GM15510 (cell line): Measurements from ENCODE around the gene NPR3.

Experiments
- POLR2A ChIP-seq: IDR thresholded peaks from 3 replicates; pipeline ENCODE4 v1.6.1; 2011; ENCODE audit warnings: borderline replicate concordance; ENCODE audit not compliant: insufficient read length; ENCODE audit errors: extremely low read depth

NPR3 gene, protein sequence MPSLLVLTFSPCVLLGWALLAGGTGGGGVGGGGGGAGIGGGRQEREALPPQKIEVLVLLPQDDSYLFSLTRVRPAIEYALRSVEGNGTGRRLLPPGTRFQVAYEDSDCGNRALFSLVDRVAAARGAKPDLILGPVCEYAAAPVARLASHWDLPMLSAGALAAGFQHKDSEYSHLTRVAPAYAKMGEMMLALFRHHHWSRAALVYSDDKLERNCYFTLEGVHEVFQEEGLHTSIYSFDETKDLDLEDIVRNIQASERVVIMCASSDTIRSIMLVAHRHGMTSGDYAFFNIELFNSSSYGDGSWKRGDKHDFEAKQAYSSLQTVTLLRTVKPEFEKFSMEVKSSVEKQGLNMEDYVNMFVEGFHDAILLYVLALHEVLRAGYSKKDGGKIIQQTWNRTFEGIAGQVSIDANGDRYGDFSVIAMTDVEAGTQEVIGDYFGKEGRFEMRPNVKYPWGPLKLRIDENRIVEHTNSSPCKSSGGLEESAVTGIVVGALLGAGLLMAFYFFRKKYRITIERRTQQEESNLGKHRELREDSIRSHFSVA

DNA sequence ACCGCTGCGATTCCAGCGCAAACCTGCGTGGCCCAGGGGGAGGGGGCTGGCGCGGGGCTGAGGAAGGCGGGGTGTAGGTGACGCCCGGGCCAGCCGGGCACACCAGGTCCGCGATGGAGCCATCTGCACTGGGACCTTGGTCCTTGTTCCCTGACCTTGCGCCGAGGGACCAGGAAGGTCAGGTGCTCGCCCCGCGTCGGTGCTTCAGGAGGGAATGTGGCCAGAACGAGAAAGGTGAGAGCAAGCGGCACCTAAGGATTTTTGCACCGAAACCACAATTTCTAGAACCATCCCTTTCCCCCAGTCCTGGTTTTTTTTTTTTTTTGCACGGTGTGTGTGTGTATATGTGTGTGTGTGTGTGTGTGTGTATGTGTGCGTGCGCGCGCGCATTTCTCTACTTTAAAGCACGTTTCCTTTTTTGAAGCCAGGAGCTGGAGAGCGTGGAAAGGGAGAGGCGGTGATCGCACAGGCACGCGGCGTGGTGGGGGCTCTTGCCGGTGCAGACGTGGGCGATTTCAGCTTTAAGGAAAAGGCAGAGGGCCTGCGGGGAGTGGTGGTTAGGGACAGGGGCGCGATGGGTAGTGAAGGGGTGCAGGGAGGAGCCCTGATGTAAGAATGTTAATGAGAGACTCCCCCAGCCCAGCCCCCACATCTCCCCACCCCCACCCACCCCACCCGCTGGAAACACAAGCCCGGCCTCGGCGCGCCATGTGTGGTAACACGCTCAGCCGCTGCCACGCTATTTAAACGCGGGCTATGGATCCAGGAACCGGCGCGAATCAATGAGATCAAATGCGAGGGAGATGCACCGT is at the start of gene NPR3:
Gene NPR3, plus strand, starts transcription at position 772 of the 812 bp plus-strand sequence. CDS start 456 bp downstream, outside the sequence.
- no peak for TF ChIP-seq POLR2A

DNA sequence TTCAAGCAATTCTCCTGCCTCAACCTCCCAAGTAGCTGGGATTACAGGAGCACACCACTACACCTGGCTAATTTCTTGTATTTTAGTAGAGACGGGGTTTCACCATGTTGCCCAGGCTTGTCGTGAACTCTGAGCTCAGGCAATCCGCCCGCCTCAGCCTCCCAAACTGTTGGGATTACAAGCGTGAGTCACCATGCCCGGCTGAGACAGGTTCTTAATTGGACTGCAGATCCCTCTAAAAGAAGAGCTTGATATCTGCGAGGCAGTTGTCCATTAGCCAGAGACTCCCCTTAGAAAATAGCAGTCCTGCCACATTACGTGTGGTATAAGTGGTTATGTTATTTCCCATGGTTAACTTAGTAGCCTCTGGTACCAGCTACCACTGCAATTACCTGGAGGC is 46.6 kb upstream of the NPR3 start:
- TF ChIP-seq POLR2A = no peak

DNA sequence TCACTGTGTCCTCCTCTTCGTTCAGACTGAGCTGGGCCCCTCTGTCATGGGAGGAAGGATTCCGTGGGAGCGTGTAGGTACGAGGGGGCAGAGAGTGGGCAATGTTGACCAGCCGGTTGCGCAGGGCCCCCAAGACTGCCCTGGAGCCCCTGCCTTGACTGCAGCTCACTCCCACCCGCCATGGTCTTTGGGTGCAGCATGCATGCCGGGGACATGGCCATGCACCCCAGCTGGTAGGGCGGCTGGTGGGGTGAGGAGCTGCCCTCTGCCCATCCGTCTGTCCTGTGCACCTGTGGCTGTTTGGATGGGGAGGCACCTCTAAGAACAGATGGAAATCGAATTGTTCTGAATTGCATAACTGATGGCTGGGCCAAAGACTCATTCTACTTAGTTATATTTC is 42.6 kb upstream of the NPR3 start:
- TF ChIP-seq POLR2A = no peak

DNA sequence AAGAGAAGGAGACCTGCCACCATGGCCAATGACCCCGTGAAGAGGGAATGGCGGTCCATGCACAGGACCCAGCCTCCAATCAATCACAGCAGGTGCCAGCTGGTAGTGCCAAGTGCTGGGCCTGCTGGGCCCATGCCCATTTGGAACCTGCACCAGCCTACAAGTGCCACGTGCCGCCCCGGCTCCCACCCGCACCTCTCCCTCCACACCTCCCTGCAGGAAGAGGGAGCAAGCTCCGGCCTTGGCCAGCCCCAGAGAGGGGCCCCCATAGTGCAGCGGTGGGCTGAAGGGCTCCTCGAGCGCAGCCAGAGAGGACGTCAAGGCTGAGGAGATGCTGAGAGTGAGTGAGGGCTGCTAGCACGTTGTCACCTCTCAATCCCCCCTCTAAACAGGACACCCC is 37.8 kb upstream of the NPR3 start:
- no peak for TF ChIP-seq POLR2A

DNA sequence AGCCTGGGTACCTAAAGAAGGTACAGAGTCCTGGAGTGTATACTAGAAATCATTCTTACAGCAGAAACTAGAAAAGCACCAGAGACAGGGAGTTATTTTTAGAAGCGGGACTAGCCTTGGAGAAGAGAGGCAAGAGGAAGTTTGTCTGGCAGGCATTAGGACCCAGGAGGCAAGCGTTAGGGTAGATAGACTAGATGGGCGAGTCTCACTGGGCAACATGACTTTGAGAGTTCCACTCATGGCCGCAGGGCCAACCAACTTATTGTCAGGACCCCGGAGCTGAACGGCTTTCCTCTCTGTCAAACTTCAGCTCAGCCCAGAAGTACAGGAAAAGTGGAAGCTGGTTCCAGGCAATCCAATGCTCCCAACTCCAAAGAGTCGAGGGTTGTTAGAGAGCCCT is 34.1 kb upstream of the NPR3 start:
- TF ChIP-seq POLR2A = no peak

DNA sequence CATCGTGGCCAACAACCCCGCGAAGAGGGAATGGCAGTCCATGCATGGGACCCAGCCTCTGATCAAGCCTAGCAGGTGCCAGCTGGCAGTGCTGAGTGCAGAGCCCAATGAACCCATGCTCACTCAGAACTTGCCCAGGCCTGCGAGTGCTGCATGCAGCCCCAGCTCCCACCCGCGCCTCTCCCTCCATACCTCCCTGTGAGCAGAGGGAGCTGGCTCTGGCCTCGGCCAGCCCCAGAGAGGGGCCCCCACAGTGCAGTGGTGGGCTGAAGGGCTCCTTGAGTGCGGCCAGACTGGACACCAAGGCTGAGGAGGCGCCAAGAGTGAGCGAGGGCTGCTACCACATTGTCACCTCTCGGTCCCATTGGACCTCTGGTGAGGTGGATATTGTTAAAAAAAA is 32.6 kb upstream of the NPR3 start:
- TF ChIP-seq POLR2A = no peak

DNA sequence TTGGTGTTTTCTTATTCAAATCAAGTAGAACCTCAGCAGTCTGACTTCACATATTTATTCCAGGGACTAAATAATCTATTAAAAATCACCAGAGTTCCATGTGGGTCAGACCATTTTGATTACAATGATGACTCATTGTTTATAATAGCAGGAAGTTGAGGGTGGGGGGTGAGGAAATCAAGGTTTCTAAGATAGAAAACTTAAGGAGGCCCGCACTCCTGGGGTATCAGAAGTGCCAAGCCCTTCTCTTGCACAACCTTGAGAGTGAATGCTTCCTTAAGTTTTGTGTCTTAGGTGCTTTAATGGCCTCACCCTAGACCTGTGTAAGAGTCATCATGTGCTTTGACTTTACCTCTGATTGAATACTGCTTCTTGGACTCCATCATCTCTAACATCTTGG is 31.9 kb upstream of the NPR3 start:
- TF ChIP-seq POLR2A = no peak

DNA sequence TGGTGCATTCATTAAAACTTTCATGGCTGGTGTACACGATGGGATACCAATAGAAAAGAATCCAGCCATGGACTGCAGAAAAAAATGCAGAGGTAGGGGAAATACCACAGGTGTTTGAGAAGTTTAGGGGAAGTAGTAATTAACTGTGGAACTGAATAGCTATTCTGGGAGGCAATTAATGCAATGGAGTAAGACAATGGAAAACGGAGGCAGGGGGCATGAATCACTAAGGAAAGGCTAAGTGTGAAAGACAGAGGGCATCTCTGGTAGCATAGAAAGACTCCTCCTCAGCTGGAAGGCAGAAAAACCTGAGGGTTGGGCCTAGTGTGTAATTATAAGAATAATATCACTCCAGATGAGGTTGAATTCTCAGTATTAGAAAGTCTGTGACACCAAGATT is 30.9 kb upstream of the NPR3 start:
- TF ChIP-seq POLR2A = no peak

DNA sequence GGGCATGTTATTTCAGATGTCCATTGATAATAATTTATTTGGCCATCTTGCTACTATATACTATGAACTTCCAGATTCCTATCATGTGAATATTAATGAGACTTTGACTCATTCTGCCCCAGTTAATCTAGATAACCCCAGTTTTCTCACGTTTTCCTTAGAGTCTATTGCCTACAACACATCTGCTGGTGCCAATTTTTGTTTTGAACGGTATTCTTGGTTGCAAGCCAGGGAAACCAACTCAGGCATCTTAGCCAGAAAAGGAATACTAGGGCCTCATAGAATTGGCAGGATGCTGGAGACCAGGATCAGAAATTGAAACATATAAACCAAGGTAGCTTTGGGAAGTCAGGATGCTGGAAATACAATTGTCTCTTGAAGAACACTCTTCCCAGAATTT is 28.0 kb upstream of the NPR3 start:
- no peak for TF ChIP-seq POLR2A

DNA sequence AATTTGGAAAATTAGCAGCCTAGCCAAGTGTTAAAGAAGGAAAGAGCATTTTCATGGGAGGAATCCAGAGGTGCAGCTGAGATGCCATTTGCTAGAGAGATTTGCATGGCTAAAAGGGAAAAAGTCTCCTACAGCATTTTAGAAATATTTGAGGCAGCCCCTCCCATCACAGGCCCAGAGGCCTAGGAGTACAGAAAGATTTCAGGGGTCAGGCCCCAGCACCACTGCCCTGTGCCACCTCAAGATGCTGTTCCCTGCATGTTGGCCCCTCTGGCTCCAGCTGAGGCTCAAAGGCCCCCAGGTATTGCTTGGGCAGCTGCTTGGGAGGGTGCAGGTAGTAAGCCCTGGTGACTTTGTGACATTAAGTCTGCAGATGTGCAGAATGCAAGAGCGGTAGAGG is 26.9 kb upstream of the NPR3 start:
- no peak for TF ChIP-seq POLR2A

DNA sequence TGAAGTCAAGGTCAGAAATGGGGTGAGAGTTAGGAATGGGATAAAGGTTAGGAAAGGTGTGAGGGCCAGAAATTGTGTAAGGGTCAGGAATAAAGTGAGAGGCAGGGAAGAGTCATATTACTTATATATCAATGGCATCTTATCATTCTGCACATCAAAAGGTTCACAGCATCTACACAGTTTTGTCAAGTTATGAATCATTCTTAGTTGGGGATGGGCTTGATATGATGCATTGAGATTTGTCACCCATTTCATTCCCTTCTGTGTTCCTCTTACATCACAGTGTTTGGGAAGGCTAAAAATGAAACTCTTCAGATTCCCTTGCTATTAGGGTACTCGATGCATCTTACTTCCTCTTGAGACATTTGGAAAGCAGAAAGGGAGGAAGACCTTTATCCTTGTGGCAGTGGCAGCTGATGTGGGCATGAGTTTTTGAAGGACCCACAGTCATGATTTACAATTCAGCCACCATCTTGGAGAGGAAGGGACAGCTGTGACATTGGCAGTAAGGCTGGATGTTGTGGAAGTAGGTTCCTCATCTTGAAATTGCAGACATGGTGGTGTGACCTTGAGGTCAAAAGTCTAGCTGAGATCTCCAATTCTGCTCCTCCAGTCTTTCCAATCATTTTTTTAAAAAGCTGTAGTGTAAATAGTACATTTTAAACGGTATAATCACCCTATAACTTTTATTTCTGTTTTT is 24.2 kb upstream of the NPR3 start:
- no peak for TF ChIP-seq POLR2A

DNA sequence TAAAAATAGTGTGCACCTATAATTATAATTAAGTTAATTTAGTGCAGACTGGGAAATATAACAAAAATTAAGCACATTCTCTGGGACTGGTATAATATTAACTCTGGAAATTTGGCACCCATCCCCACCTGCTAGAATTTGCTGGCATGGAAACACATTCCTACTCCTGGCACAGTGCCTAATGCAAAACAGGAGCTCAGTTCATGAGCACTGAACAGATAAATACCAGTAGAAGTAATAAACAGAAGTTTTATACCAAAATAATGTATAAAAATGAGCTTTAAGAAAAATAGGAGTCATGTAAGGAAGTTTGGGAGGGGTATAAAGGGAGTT is 23.7 kb upstream of the NPR3 start:
- TF ChIP-seq POLR2A = no peak

DNA sequence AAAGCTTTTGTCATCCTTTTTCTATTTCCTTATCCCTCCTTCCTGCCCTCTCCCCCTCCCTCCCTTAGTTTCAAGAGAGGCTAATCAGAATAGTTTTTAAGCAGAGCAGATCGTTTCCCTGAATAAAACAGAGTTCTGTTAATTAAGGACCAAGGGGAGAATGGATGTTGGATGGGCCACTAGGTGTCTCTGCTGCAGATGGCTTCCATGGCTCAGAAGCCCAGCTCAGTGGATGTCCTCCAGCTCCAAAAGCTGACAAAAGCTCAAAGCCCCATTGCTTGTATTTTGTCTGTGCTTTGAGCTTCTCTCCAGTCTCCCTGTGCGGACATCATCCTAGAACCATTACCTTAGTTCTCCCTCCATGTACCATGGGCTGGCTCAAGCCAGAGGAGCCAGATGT is 21.0 kb upstream of the NPR3 start:
- no peak for TF ChIP-seq POLR2A

DNA sequence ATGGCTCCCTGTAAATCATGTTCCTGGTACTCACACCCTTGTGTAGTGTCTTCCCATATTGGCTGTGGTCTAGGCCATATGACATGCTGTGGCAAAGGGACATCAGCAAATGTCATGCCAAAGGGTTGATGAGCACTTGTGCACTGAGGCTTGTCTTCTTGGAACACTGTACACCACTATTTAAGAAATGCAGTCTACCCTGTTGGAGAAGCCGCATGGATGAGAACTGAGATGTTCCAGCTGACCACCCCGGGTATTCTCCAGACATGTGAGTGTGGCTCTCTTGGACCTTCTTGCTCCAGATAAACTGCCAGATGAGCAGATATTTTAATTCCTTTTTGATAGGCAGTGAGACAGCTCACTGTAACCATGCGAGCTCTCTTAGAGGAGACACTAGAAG is 20.5 kb upstream of the NPR3 start:
- TF ChIP-seq POLR2A = no peak
